Nephron progenitor cell (in vitro differentiated cells): Measurements from ENCODE around the gene SEC14L3.

Experiments used
- DNase-seq: peaks from one replicate; pipeline ENCODE4 v3.0.0; 2021
- H3K27ac Mint-ChIP-seq: 2 replicates; pipeline ENCODE4 v1.8.0; 2021; ENCODE audit warnings: mild to moderate bottlenecking, moderate library complexity, mixed read lengths
- H3K27me3 Mint-ChIP-seq: 2 replicates; pipeline ENCODE4 v1.8.0; 2021; ENCODE audit warnings: mild to moderate bottlenecking, low read depth, mixed read lengths; ENCODE audit not compliant: poor library complexity
- H3K36me3 Mint-ChIP-seq: 2 replicates; pipeline ENCODE4 v1.8.0; 2021; ENCODE audit warnings: low read depth, mixed read lengths
- H3K4me1 Mint-ChIP-seq: 2 replicates; pipeline ENCODE4 v1.8.0; 2021; ENCODE audit warnings: mixed read lengths
- H3K4me3 Mint-ChIP-seq: 2 replicates; pipeline ENCODE4 v1.8.0; 2021; ENCODE audit warnings: mild to moderate bottlenecking, moderate library complexity, mixed read lengths
- H3K9me3 Mint-ChIP-seq: 2 replicates; pipeline ENCODE4 v1.8.0; 2021; ENCODE audit warnings: mild to moderate bottlenecking, moderate library complexity, mixed read lengths
- CTCF ChIP-seq: fragments of 200-600 bp; sonication (generic); IDR thresholded peaks from 2 replicates; pipeline ENCODE4 v1.5.0; 2021; ENCODE audit warnings: antibody characterized with exemption

SEC14L3 gene

GRCh38 chr22:30502911-30503310 lies 31.1 kb upstream of the SEC14L3 start:
- no peak overlapping the region for H3K4me3 Mint-ChIP-seq
- no peaks in the 10 kb centered on the region for H3K9me3 Mint-ChIP-seq
- no peaks in the 10 kb centered on the region for H3K4me1 Mint-ChIP-seq
- no peaks in the 10 kb centered on the region for H3K36me3 Mint-ChIP-seq
- TF ChIP-seq CTCF, result no peak
- H3K27ac Mint-ChIP-seq, result no peak overlapping the region
- DNase-seq, result no peak
- H3K27me3 Mint-ChIP-seq, result peaks cover 41% of the 10 kb centered on the region

- no peak for DNase-seq
- TF ChIP-seq CTCF, result no peak
- Mint-ChIP-seq H3K9me3 (no peaks in the 10 kb centered on the region), H3K36me3 (no peaks in the 10 kb centered on the region), H3K27me3 (peaks cover 39% of the 10 kb centered on the region), H3K4me1 (no peaks in the 10 kb centered on the region), H3K27ac (no peak overlapping the region), H3K4me3 (no peak overlapping the region)
These were observed 30.3 kb upstream of the SEC14L3 start for GRCh38 chr22:30502153-30502552.

GRCh38 chr22:30500628-30501027 lies 28.8 kb upstream of the SEC14L3 start:
- Mint-ChIP-seq H3K27me3 (peaks cover 33% of the 10 kb centered on the region), H3K4me3 (no peak overlapping the region), H3K9me3 (no peaks in the 10 kb centered on the region), H3K36me3 (no peaks in the 10 kb centered on the region), H3K27ac (no peak overlapping the region), H3K4me1 (no peaks in the 10 kb centered on the region)
- no peak for DNase-seq
- no peak for TF ChIP-seq CTCF

- Mint-ChIP-seq H3K9me3 (no peaks in the 10 kb centered on the region), H3K4me3 (no peak overlapping the region), H3K4me1 (no peaks in the 10 kb centered on the region), H3K27me3 (peaks cover 29% of the 10 kb centered on the region), H3K27ac (no peak overlapping the region), H3K36me3 (no peaks in the 10 kb centered on the region)
- TF ChIP-seq CTCF, result no peak
- DNase-seq, result no peak
These were observed 25.8 kb upstream of the SEC14L3 start for GRCh38 chr22:30497466-30498150.

- H3K4me3 Mint-ChIP-seq, result no peak overlapping the region
- no peak overlapping the region for H3K27ac Mint-ChIP-seq
- no peak for TF ChIP-seq CTCF
- DNase-seq, result no peak
- H3K4me1 Mint-ChIP-seq, result no peaks in the 10 kb centered on the region
- H3K27me3 Mint-ChIP-seq, result peaks cover 31% of the 10 kb centered on the region
- H3K9me3 Mint-ChIP-seq, result no peaks in the 10 kb centered on the region
- no peaks in the 10 kb centered on the region for H3K36me3 Mint-ChIP-seq
These were observed 23.4 kb upstream of the SEC14L3 start for GRCh38 chr22:30495041-30495784.

- no peaks in the 10 kb centered on the region for H3K36me3 Mint-ChIP-seq
- no peaks in the 10 kb centered on the region for H3K9me3 Mint-ChIP-seq
- no peak overlapping the region for H3K27ac Mint-ChIP-seq
- peaks cover 25% of the 10 kb centered on the region for H3K27me3 Mint-ChIP-seq
- no peak overlapping the region for H3K4me3 Mint-ChIP-seq
- TF ChIP-seq CTCF, result no peak
- peaks cover 5% of the 10 kb centered on the region for H3K4me1 Mint-ChIP-seq
- DNase-seq, result no peak
These were observed 20.3 kb upstream of the SEC14L3 start for GRCh38 chr22:30492144-30492543.
